Neural progenitor cell (in vitro differentiated cells): Measurements from ENCODE around the gene FARS2.
A peak's percentile ranks its signal among the peaks of the same experiment; 100 is the strongest.

Source experiments
- EZH2 ChIP-seq: fragments of 200-600 bp; sonication (generic); IDR thresholded peaks from 2 replicates; pipeline ENCODE4 v1.6.1; 2017; ENCODE audit warnings: antibody characterized with exemption, mild to moderate bottlenecking, moderate library complexity
- EZH2phosphoT487 ChIP-seq: fragments of 200-600 bp; sonication (generic); IDR thresholded peaks from 2 replicates; pipeline ENCODE4 v1.6.1; 2017; ENCODE audit warnings: antibody characterized with exemption
- TF ChIP-seq, protein P1 (sequence below): fragments of 200-600 bp; sonication (generic); IDR thresholded peaks from 2 replicates; pipeline ENCODE4 v1.5.1; 2017; ENCODE audit warnings: antibody characterized with exemption, mild to moderate bottlenecking

DNA sequence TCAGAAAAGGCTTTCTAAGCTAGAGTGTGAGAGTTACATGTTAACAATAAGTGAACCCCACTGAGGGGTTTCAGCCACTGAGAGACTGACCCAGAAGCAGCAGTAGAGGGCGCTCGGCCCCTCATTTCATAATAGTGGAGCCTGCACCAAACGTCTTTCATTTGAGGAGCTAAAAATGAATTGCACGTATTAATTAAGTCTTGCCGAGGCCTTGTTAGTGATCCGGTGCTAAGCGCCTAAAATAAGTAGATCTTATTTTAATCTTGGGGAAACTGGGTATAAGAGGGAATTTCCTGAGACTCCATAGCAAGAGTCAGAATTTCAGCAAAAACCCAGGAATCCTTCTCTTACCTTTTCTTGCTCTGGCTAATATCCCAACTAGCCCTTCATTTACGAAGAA is 209.7 kb downstream of the FARS2 start:
- TF ChIP-seq EZH2phosphoT487 = no peak
- TF ChIP-seq, protein P1, sequence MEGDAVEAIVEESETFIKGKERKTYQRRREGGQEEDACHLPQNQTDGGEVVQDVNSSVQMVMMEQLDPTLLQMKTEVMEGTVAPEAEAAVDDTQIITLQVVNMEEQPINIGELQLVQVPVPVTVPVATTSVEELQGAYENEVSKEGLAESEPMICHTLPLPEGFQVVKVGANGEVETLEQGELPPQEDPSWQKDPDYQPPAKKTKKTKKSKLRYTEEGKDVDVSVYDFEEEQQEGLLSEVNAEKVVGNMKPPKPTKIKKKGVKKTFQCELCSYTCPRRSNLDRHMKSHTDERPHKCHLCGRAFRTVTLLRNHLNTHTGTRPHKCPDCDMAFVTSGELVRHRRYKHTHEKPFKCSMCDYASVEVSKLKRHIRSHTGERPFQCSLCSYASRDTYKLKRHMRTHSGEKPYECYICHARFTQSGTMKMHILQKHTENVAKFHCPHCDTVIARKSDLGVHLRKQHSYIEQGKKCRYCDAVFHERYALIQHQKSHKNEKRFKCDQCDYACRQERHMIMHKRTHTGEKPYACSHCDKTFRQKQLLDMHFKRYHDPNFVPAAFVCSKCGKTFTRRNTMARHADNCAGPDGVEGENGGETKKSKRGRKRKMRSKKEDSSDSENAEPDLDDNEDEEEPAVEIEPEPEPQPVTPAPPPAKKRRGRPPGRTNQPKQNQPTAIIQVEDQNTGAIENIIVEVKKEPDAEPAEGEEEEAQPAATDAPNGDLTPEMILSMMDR = peak; percentile 95
- no peak for TF ChIP-seq EZH2
